Bronchial epithelial cell (primary cell): ENCODE measurements around the gene STEAP2. TPM values are rescaled to one million over a fixed set of nuclear protein-coding genes. Genes with fewer than 3 reads are reported as not detected.

Experiments used
- DNase-seq: peaks from one replicate; pipeline ENCODE4 v3.0.0-alpha.2; 2010; ENCODE audit warnings: low read depth
- FAIRE-seq: peaks from 2 replicates; lab custom pipeline; 2011; peaks lifted over from hg19 to GRCh38; lab: Jason Lieb, UNC
- H3K27me3 ChIP-seq: 2 replicates; pipeline ENCODE4 v1.5.1; 2011; ENCODE audit warnings: low read length; ENCODE audit not compliant: control insufficient read depth, insufficient read depth
- H3K36me3 ChIP-seq: 2 replicates; pipeline ENCODE4 v1.5.1; 2011; ENCODE audit warnings: low read length; ENCODE audit not compliant: control insufficient read depth, insufficient read depth
- H3K4me3 ChIP-seq: 2 replicates; pipeline ENCODE4 v1.5.1; 2011; ENCODE audit warnings: mild to moderate bottlenecking, low read depth, low read length, control low read depth
- total RNA-seq: library from RNA; depleted of rRNA; stranded (reverse); fragments of >200 nt; gene quantifications from 2 replicates; pipeline ENCODE4 v1.2.1, GENCODE V29; 2014
- TF ChIP-seq, protein P1 (sequence below): IDR thresholded peaks from 2 replicates; pipeline ENCODE4 v1.5.1; 2011; ENCODE audit warnings: mild to moderate bottlenecking, moderate library complexity, low read length, control low read depth, inconsistent platforms; ENCODE audit not compliant: insufficient read depth, severe bottlenecking

Gene STEAP2
- total RNA-seq, 1 donor from 2014 or later, result 3.9 TPM

DNA sequence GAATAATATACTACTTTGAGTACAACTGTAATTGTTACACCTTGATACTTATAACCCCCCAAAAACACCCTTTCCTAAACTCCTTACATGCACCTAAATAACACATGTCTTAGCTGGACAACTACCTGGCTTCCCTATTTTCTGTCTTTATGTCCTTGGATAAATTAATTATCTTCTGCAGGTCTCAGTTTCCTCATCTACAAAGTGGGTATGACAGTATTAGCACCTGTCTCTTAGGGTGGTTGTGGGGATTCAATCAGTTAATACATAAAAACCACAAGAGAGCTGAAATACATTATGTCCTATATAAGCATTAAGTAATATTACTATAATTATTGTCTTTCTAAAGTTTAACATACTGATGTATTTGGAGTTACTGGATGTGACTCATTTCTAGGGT lies 10.8 kb downstream of the STEAP2 start:
- FAIRE-seq, result no peak
- TF ChIP-seq, protein P1, sequence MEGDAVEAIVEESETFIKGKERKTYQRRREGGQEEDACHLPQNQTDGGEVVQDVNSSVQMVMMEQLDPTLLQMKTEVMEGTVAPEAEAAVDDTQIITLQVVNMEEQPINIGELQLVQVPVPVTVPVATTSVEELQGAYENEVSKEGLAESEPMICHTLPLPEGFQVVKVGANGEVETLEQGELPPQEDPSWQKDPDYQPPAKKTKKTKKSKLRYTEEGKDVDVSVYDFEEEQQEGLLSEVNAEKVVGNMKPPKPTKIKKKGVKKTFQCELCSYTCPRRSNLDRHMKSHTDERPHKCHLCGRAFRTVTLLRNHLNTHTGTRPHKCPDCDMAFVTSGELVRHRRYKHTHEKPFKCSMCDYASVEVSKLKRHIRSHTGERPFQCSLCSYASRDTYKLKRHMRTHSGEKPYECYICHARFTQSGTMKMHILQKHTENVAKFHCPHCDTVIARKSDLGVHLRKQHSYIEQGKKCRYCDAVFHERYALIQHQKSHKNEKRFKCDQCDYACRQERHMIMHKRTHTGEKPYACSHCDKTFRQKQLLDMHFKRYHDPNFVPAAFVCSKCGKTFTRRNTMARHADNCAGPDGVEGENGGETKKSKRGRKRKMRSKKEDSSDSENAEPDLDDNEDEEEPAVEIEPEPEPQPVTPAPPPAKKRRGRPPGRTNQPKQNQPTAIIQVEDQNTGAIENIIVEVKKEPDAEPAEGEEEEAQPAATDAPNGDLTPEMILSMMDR, result no peak
- Histone ChIP-seq H3K27me3 (no peaks in the 10 kb centered on the region), H3K36me3 (no peaks in the 10 kb centered on the region), H3K4me3 (no peak overlapping the region)
- no peak for DNase-seq

DNA sequence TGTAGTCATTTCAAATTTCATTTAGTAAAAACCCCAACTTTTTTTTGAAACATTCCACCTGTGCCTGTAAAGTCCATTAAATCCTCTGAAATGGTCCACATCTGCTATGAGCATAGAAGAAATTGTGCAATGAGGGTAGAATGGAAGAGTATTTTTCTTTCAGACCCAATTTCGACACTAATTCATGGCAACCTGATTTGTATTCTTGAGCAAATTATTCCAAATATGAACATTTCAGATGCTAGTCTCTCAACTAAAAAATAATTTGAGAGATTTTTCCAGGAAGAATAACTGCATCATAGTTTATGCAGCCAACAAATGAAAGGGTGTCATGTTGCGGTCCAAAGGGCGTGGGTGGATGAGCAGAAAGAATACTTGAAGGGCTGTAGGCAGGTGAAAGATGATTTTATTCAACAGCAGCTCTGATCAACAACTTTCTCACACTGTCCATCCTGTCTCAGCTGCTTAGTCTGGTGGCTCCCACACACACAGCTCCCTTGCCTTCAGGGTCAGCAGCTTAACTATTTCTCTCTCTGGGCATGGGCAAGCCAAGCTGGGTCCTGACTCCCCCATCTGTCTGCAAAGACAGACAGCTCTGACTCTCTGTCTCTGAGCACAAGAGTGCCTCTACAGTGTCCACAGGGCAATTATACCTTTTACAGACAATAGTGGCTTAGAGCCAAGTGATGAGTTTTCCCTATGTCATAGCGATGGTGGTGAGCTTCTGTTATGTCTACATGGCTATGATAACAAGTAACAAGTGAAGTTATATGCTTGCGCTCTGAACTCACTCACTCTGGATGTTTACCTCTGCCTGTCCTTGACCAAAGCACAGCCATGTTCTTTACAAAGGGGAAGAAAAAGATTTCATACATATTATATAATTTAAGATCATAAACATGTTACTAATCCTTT lies 11.5 kb downstream of the STEAP2 start:
- Histone ChIP-seq H3K4me3 (no peak overlapping the region), H3K27me3 (no peaks in the 10 kb centered on the region), H3K36me3 (no peaks in the 10 kb centered on the region)
- TF ChIP-seq, protein P1, result no peak
- FAIRE-seq, result no peak
- peak; percentile 38 for DNase-seq

DNA sequence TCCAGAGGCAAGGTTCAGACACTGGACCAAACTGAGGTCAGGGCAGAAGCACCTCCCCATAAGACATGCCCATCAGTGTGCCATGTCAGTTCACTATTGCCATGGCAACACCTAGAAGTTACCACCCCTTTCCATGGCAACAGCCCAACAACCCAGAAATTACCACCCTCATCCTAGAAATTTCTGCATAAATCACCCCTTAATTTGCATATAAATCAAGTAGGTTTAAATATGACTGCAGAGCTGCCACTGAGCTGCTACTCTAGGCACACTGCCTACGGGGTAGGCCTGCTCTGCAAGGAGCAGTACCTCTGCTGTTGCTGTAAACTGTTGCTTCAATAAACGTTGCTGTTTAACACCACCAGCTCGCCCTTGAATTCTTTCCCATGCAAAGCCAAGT lies 12.7 kb downstream of the STEAP2 start:
- no peak for DNase-seq
- TF ChIP-seq, protein P1, result no peak
- Histone ChIP-seq H3K27me3 (no peaks in the 10 kb centered on the region), H3K36me3 (no peaks in the 10 kb centered on the region), H3K4me3 (no peak overlapping the region)
- FAIRE-seq, result no peak

DNA sequence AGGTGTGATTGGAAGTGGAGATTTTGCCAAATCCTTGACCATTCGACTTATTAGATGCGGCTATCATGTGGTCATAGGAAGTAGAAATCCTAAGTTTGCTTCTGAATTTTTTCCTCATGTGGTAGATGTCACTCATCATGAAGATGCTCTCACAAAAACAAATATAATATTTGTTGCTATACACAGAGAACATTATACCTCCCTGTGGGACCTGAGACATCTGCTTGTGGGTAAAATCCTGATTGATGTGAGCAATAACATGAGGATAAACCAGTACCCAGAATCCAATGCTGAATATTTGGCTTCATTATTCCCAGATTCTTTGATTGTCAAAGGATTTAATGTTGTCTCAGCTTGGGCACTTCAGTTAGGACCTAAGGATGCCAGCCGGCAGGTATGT lies 13.6 kb downstream of the STEAP2 start:
- TF ChIP-seq, protein P1, result no peak
- FAIRE-seq (no peak), DNase-seq (no peak)
- Histone ChIP-seq H3K36me3 (no peaks in the 10 kb centered on the region), H3K4me3 (no peak overlapping the region), H3K27me3 (no peaks in the 10 kb centered on the region)

DNA sequence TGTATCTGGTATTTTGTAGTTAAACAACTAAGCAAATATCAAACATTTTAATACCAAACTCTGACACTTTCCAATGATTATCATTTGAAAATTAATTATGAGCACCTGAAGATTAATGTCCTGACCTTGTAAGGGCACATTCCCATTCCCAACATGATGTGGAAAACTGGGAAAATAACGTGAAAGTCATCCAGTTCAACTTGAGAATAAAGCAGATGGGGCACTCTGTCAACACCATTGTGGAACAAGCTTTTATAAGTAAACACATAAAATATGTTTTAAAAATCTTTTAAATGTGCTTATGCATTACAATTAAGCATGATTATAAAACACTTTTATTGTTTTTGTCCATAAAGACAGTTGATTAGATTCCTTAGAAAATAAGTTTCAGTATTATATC lies 14.1 kb downstream of the STEAP2 start:
- H3K27me3 ChIP-seq, result no peaks in the 10 kb centered on the region
- FAIRE-seq, result no peak
- TF ChIP-seq, protein P1, result no peak
- no peak for DNase-seq
- no peaks in the 10 kb centered on the region for H3K36me3 ChIP-seq
- no peak overlapping the region for H3K4me3 ChIP-seq
